Measurements from ENCODE around the gene ANAPC2. TPM values are rescaled to one million over a fixed set of nuclear protein-coding genes. Genes with fewer than 3 reads are reported as not detected.

ANAPC2 gene
- total RNA-seq, 2 donors from 2014 or later: 66.5 to 69.2 TPM

DNA sequence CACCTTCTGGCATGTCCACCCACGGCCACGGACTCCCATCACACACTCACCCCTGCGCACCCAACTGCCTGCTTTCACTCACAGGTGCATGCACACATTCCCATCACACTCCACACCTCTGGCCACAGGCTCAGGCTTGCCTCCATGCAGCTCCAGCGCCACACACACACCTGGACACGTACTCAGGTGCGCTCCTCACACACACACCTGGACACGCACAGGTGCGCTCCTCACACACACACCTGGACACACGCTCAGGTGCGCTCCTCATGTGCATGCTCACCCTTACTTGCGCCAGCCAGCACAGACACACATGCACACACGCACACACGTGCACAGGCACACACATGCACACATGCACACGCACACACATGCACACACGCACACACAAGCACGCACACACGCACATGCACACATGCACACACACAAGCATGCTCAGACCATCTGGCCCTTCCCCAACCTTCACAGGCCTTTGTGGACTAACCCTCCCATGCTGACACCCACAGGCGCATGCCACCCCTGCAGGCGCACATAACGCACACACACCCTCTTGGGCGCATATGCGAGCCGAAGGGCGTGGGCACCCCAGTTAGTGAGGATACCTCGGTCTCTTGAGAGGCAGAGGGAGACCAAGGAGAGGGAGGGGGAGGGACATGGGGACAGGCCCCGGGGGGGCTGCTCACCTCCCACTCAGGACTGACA, 41.1 kb downstream of the ANAPC2 start:
- peaks cover 33% of the 10 kb centered on the region for H3K27me3 ChIP-seq (ENCODE audit: control insufficient read depth, insufficient read depth, low read length, poor library complexity, severe bottlenecking)
- 89 to 91% methylated on average over 19 to 26 of the region's 26 CpGs for WGBS, 2 experiments (ENCODE audit: insufficient coverage in 1 of 2, insufficient read length in 1 of 2)
- no peaks in the 10 kb centered on the region for H3K36me3 Mint-ChIP-seq (ENCODE audit: low read depth)
- DNase-seq: no peak
- H3K9me3 Mint-ChIP-seq: no peaks in the 10 kb centered on the region
- H3K4me1 Mint-ChIP-seq: no peaks in the 10 kb centered on the region
- H3K36me3 ChIP-seq (ENCODE audit: control insufficient read depth, insufficient read depth, low read length): no peaks in the 10 kb centered on the region
- H3K9me3 ChIP-seq (ENCODE audit: control insufficient read depth, low read length): no peaks in the 10 kb centered on the region
- H3K9ac ChIP-seq (ENCODE audit: extremely low read depth, low read length, poor library complexity, severe bottlenecking): no peak overlapping the region
- H3K4me3 Mint-ChIP-seq: no peak overlapping the region
- no peak overlapping the region for H3K27ac Mint-ChIP-seq
- H3K27me3 Mint-ChIP-seq (ENCODE audit: insufficient read depth): peaks cover 34% of the 10 kb centered on the region
- TF ChIP-seq, protein P1, sequence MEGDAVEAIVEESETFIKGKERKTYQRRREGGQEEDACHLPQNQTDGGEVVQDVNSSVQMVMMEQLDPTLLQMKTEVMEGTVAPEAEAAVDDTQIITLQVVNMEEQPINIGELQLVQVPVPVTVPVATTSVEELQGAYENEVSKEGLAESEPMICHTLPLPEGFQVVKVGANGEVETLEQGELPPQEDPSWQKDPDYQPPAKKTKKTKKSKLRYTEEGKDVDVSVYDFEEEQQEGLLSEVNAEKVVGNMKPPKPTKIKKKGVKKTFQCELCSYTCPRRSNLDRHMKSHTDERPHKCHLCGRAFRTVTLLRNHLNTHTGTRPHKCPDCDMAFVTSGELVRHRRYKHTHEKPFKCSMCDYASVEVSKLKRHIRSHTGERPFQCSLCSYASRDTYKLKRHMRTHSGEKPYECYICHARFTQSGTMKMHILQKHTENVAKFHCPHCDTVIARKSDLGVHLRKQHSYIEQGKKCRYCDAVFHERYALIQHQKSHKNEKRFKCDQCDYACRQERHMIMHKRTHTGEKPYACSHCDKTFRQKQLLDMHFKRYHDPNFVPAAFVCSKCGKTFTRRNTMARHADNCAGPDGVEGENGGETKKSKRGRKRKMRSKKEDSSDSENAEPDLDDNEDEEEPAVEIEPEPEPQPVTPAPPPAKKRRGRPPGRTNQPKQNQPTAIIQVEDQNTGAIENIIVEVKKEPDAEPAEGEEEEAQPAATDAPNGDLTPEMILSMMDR (conservative IDR thresholded peaks at IDR 0.05): no peak
- no peaks in the 10 kb centered on the region for H3K4me1 ChIP-seq (ENCODE audit: control insufficient read depth, insufficient read depth, low read length)
- no peak overlapping the region for H3K27ac ChIP-seq (ENCODE audit: low read depth, low read length)
- no peak overlapping the region for H3K4me3 ChIP-seq (ENCODE audit: low read length)

DNA sequence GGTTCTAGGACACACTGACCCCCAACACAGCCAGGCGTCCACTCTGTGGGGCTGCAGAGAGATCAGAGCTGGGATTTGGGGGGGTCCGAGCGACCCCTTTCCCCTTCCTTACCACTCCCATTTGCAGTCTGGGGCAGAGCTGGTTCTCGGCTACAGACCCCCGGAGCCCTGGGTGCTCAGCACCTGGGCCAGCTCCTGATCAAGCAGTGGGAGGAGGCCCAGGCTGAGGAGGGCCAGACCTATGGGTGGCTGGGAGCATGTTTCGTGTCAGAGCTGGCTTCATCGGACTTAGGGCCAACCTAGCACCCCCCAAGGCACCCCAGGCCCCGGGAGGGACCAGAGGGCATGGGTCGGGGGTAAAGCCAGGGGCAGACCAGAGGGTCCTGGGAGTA, 41.8 kb downstream of the ANAPC2 start:
- no peak for DNase-seq
- no peak overlapping the region for H3K9ac ChIP-seq (ENCODE audit: extremely low read depth, low read length, poor library complexity, severe bottlenecking)
- no peak overlapping the region for H3K27ac Mint-ChIP-seq
- TF ChIP-seq, protein P1 (conservative IDR thresholded peaks at IDR 0.05): no peak
- no peak overlapping the region for H3K4me3 ChIP-seq (ENCODE audit: low read length)
- no peak overlapping the region for H3K4me3 Mint-ChIP-seq
- no peaks in the 10 kb centered on the region for H3K36me3 ChIP-seq (ENCODE audit: control insufficient read depth, insufficient read depth, low read length)
- H3K27me3 ChIP-seq (ENCODE audit: control insufficient read depth, insufficient read depth, low read length, poor library complexity, severe bottlenecking): peaks cover 37% of the 10 kb centered on the region
- no peaks in the 10 kb centered on the region for H3K4me1 Mint-ChIP-seq
- no peaks in the 10 kb centered on the region for H3K9me3 ChIP-seq (ENCODE audit: control insufficient read depth, low read length)
- WGBS, 2 experiments (ENCODE audit: insufficient coverage in 1 of 2, insufficient read length in 1 of 2): 79% methylated on average over 9 of the region's 9 CpGs; no CpG with 5 or more reads in 1 of the 2 experiments
- H3K36me3 Mint-ChIP-seq (ENCODE audit: low read depth): no peaks in the 10 kb centered on the region
- H3K27me3 Mint-ChIP-seq (ENCODE audit: insufficient read depth): peaks cover 41% of the 10 kb centered on the region
- no peaks in the 10 kb centered on the region for H3K4me1 ChIP-seq (ENCODE audit: control insufficient read depth, insufficient read depth, low read length)
- H3K9me3 Mint-ChIP-seq: no peaks in the 10 kb centered on the region
- no peak overlapping the region for H3K27ac ChIP-seq (ENCODE audit: low read depth, low read length)

DNA sequence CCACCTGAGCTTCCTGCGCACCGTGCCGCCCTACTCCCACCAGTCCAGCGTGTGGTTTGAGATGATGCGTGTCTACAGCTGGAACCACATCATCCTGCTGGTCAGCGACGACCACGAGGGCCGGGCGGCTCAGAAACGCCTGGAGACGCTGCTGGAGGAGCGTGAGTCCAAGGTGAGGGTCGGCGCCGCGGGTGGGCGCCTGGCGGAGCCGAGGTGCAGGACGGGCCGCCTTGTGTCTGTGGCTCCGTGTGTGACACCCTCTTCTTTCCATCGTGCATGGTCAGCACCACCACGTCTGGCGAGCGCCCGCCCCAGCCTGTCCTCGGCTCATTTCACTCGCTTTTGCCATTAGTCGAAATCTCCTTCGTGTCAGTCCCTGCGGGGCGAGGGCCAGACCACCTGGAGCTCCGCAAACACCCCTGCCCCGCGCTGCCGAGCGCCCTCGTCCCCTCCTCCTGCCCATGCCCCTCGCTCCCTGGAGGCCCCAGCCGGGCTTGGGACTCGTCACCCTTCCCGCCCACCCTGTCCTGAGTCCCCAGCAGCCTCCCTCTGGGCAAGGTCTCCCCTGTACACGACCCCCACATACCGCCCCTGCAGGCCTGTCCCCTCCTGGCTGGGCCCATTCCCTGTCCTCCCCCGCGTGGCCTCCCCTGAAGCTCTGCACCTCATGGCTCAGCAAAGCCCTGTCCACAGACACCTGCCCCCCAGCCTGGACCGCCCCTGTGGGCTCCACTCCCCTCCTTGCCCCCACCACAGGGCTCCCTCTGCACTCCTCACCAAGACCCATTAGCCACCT, 42.4 kb downstream of the ANAPC2 start:
- Mint-ChIP-seq H3K4me3 (no peak overlapping the region), H3K27me3 (ENCODE audit: insufficient read depth) (peaks cover 47% of the 10 kb centered on the region), H3K36me3 (ENCODE audit: low read depth) (no peaks in the 10 kb centered on the region), H3K4me1 (no peaks in the 10 kb centered on the region), H3K9me3 (no peaks in the 10 kb centered on the region), H3K27ac (no peak overlapping the region)
- TF ChIP-seq, protein P1 (conservative IDR thresholded peaks at IDR 0.05): no peak
- peaks cover 43% of the 10 kb centered on the region for H3K27me3 ChIP-seq (ENCODE audit: control insufficient read depth, insufficient read depth, low read length, poor library complexity, severe bottlenecking)
- H3K9me3 ChIP-seq (ENCODE audit: control insufficient read depth, low read length): no peaks in the 10 kb centered on the region
- H3K27ac ChIP-seq (ENCODE audit: low read depth, low read length): no peak overlapping the region
- H3K4me3 ChIP-seq (ENCODE audit: low read length): no peak overlapping the region
- no peak overlapping the region for H3K9ac ChIP-seq (ENCODE audit: extremely low read depth, low read length, poor library complexity, severe bottlenecking)
- WGBS, 2 experiments (ENCODE audit: insufficient coverage in 1 of 2, insufficient read length in 1 of 2): 50 to 60% methylated on average over 30 to 49 of the region's 49 CpGs
- no peak for DNase-seq
- H3K4me1 ChIP-seq (ENCODE audit: control insufficient read depth, insufficient read depth, low read length): no peaks in the 10 kb centered on the region
- no peaks in the 10 kb centered on the region for H3K36me3 ChIP-seq (ENCODE audit: control insufficient read depth, insufficient read depth, low read length)
